GM21526 (cell line): ENCODE measurements around the gene IQCK.

ENCODE experiments used
- ATAC-seq: cut with Tn5 transposase; IDR thresholded peaks from one replicate; pipeline ENCODE4 v1.9.1; 2021; ENCODE audit warnings: moderate library complexity; ENCODE audit not compliant: unreplicated experiment, low FRiP score

The IQCK gene

GRCh38 chr16:19698480-19699465 lies 19.3 kb upstream of the IQCK start:
- no peak for ATAC-seq

DNA sequence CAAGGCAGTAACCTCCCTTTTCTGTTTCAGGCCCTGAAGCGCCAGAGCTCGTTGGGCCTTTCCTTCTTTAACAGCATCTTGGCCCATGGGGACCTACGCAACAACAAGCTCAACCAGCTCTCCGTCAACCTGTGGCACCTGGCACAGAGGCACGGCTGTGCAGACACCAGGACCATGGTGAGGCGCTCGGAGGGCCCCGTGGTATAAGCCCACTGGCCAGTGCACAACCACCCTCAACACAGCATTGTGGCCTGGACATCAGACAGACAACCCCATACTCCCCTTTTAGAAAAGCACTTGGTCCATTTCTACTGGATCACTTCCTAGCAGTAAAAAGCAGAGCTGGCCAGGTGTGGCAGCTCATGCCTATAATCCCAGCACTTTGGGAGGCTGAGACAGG lies 18.6 kb upstream of the IQCK start:
- ATAC-seq = no peak

GRCh38 chr16:19700319-19700781 lies 17.7 kb upstream of the IQCK start:
- no peak for ATAC-seq

GRCh38 chr16:19701091-19701490 lies 17.0 kb upstream of the IQCK start:
- ATAC-seq = no peak

- ATAC-seq = no peak
Observed at GRCh38 chr16:19703172-19703889, 14.7 kb upstream of the IQCK start.

DNA sequence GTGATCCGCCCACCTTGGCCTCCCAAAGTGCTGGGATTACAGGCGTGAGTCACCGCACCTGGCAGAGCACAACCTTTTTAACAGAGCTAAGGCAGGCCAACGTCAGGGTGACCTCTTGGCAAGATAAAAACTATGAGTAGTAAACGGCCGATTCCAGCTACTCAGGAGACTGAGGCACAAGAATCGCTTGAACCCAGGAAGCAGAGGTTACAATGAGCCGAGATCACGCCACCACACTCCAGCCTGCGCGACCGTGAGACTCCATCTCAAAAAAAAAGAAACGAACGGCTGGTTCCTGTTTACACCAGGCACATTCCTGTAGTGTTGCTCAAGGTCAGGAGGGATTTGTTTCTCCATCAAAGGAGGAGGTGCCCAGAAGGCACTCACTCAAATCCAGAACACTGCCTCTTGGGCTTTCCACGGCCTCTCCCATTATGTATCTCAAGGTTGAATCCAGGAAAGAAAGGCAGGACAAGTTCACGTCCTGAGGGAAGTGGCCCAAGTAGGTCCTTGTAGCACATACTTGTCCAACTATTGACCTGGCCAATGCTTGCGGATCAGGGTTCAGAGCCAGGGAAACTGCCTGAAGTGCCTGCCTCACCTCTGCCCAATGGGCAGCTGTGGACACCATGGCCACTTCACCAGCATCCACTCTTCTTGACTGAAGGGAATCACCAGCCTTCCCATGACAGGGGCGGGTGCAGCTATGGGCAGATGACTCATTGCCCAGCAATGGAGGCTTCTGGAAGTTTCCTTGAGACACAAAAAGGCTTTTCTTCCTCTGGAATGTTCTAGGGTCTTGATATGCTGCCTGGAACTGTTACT lies 13.5 kb upstream of the IQCK start:
- ATAC-seq = no peak

- ATAC-seq = no peak
Observed at GRCh38 chr16:19705146-19705501, 12.9 kb upstream of the IQCK start.

DNA sequence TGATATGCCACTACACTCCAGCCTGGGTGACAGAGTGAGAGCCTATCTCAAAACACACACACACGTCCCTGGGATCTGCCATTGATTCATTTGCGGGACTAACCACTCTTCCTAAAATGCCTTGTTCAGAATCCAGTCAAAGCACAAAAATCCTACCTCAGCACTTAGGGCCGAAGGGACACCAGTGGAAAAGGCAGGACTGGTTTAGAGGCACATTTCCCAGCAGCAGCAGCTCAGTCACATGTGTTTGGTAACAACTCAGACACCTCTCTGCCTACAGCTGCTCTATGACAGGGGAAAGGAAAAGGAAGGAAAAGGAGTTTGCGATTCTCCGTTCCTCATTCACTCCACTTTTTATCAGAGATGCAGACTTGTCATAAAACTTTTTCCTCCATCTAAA lies 12.2 kb upstream of the IQCK start:
- no peak for ATAC-seq

DNA sequence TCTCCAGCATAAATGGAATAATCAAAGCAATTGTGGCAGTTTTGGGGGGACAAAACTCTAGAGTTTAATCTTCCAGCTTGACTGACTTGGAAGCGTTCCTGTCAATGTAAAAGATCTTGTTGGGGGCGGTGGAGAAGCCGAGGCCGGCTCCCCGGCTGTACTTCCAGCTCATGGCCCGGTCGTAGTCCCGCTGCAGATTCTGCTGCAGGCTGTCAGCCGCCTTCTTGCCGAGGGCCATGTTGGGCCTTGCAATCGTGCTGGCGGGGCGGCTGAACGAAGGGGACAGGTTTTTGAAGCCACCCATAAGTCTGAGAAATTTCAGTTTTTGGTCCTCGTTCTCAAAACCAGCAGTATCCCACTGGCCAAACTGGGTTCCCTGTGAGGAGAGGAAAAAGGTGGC lies 11.2 kb upstream of the IQCK start:
- ATAC-seq = no peak

- ATAC-seq = no peak
Observed at GRCh38 chr16:19707569-19708295, 10.3 kb upstream of the IQCK start.

GRCh38 chr16:19708296-19709205 lies 9.5 kb upstream of the IQCK start:
- no peak for ATAC-seq

- ATAC-seq = no peak
Observed at GRCh38 chr16:19709381-19710136, 8.5 kb upstream of the IQCK start.

DNA sequence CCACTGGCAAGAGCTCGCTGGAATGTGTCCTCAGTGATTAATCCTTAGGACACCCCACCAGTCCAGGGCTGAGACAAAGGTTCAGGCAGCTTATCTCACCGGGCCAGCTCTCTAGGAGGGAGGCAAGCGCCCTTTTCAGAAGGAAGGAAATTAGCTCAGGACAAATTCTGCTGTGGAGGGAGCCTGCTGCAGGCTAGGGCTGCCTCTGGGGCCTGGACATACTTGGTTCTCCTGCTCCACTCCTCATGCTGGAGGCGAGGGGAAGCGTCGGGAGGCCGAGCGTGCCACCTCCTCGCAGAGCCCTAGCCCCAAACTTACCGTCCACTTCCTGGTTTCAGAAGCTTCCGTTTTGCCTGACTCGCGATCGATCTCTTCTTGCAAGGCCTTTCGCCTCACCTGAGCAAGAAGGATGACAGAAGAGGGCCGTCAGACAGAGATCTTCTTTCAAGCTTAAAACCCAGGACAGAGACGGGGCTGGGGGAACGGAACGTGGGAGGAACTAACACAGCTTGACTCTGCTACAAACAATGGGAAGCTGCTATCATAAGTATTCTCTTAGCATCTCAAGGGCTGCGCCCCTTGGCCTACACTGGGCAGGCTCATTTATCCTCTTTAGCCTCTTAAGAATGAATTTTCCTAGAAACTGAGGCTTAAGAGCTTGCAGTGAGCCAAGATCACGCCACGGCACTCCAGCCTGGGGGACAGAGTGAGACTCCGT lies 7.7 kb upstream of the IQCK start:
- no peak for ATAC-seq

- no peak for ATAC-seq
Observed at GRCh38 chr16:19710991-19711545, 7.0 kb upstream of the IQCK start.

- ATAC-seq = no peak
Observed at GRCh38 chr16:19711643-19712042, 6.4 kb upstream of the IQCK start.

DNA sequence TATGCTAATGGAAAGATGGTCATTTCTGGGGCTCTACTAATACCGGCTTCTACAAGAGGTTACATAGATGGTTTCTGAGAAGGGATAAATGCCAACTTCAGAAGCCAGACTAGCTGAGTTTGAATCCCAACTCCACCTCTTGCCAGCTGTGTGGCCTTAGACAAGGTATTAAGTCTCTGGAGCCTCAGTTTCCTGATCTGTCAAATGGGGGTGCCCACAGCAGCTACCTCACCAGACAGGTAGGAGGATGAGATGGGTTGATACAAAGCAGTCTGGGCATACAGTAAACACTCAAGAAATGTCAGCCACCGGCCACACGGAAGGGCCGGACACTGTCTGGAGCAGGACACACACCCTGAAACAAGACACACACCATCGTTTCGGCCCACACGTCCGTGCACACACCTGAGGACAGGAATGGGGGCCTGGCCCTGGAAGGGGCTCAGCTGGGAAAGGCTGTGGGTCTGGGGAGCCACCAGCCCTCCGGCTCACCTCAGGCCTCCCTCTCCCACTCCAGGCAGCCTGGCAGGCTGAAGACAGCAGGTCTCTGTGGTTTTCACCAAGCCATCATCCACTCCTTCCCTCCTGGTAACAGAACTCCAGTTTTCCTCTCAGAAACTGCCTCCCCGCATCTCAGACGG lies 5.5 kb upstream of the IQCK start:
- no peak for ATAC-seq

GRCh38 chr16:19713697-19714096 lies 4.4 kb upstream of the IQCK start:
- ATAC-seq = no peak
